Occipital lobe (tissue), 2 donors: ENCODE data around the gene CHRM1. TPM values are rescaled to one million over a fixed set of nuclear protein-coding genes. Genes with fewer than 3 reads are reported as not detected.

ENCODE experiments used
- DNase-seq: peaks from one replicate; lab custom pipeline; 2025; lab: John Stamatoyannopoulos, UW
- total RNA-seq: library from RNA; depleted of rRNA; stranded (reverse); fragments of >200 nt; gene quantifications from one replicate; pipeline ENCODE4 v1.2.3, GENCODE V29; 2014

Gene CHRM1
- total RNA-seq, 1 donor from 2014 or later = 12.3 TPM

DNA sequence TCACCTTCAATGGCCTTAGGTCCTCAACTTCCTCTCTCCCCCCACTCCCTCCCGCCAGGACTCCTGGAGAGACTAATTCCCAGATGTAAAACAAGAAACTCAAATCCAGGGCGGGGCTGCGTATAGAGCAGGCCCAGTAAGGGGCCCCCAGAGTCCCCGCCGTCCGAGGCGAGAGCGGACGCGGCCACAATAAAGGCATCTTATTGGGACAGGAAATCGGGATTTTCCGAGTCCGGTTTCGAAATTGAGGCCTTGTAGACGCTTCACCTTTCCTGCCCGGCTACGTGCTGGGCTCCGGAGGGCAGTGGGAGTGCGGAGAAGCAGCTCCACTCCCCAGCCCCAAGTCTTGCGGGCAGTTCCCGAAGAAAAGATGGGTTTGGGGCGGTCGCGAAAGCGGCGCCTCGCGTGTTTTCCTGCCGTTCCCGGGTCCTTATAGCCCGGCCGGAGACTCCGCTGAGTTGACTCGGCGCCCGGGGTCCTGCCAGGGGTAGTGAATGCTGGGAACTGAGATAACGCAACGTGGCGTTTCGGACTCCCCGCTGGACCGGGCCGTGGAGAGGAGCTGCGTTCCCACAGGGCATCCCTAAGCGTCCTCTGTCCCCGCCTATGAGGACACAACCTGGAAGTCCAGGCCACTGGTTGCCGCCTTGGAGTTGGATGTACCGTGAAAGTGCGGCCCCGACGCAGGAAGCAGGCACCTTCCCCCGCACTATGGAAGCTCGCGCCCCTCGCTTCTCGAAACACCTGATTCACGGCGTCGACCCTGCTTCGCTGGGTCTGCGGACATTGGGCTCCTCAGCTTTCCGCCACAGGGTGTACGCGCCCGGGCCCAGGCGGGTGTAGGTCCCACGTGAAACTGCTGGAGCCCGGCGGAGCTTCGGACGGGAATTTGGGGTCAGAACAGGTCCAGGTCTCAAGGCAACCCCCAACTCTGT lies 4.8 kb upstream of the CHRM1 start:
- DNase-seq = no peak

DNA sequence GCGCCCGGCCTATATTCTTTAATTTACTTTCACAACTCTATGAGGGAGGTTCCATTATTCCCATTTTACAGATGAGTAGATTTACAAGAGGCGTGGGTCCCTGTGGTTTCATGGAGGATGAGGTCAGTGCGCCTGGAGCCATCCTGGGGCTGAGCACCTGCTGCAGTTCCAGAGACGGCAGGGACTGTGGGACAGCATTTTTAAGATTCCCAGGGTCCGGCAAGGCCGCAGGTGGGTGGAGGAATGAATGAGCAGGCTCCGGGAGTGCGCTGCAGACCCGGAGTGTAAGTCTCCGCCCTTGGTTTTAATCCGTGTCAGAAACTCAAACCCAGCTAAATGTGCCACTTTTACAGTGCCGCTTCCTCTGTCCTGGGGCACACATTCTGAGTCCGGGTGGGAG lies 4.1 kb upstream of the CHRM1 start:
- DNase-seq = no peak

DNA sequence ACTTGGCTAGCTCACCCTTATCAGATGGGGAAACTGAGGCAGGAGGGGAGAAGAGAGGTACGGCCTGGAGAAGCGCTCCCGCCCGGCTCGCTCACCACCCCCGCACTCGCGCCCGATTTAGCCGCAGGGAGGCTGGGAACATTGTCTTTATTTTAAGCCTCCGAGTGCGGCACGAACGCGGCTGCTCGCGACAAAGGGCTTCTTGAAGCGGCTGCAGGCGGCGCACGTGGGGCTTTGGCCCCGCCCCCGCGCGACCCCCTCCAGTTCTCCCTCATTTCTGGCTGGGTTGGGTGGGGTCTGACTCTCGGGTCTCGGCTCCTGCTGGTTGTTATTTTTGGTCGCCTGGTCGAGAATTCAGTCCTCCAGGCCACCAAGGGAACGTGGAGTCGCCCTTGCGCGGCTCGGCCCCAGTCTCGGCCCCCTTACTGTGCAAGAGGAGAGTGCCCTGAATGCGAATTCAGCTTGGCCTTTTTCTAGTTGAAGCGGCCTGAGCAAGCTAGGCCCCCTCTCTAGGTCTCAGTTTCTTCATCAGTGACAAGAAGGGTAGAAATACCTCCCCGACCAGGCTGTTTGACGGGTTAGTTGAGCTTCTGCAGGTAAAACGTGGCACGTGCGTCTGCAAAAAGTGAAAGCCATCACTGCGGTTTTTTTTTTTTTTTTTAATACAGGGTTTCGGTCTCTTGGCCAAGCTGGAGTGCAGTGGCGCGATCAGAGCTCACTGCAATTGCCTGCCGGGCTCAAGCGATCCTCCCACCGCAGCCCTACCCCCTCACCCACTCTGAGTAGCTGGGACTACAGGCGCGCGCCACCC lies 2.6 kb upstream of the CHRM1 start:
- peak; percentile 64 for DNase-seq

DNA sequence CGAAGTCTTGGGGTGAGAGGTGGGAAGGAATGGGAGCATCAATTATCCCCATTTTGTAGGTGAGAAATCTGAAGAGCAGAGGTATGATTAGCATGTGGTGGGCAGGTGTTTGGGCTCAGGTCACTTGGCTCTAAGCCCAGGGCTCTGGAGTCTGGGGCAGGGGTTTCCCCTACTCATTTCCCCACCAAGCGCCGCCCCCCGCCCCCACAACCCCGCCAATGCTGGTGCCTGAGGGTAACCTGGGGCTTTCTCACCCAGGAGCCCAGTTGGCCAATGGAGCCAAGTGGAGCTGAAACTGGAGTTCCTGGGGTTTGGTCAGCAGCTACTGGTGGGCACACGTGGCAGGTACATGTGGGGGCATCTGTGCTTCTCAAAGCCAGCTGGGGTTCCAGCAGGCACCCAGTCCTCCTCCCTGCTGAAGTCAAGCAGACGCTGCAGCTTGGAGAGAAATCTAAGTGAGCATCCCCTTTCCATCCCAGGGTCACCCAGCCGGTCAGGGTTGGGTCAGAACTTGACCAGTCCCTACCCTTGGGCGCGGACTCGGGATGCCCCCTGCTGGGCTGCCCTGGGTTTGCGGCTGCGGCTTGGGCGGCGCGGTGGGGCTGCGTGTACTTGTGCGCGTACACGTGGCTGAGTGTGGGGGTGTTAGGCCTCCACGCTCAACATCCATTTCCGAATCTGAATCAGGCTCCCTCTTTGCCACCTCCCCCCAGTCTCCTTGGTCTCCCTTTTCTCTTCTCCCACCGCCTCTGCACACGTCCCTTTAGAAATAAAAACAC lies 1.7 kb upstream of the CHRM1 start:
- peak; percentile 70 for DNase-seq

DNA sequence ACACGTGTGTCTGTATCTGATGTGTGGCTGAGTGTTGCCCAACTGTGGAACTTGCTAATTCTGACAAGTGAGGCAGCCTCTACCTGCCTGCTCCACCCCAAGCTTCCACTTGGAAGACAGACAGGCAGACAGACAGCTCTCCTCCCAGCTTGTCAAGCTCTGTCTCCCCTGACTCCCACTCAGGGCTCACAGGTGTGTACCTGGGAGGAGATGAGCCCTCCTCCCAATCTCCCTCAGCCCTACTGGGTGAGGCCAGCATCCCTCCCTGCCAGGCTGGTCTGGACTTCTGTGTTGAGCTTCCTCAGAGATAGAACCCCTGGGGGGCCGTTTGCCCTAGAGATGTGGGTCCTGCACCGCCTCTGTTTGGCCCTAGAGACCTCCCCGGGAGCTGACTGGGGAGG lies 1.0 kb upstream of the CHRM1 start:
- no peak for DNase-seq

DNA sequence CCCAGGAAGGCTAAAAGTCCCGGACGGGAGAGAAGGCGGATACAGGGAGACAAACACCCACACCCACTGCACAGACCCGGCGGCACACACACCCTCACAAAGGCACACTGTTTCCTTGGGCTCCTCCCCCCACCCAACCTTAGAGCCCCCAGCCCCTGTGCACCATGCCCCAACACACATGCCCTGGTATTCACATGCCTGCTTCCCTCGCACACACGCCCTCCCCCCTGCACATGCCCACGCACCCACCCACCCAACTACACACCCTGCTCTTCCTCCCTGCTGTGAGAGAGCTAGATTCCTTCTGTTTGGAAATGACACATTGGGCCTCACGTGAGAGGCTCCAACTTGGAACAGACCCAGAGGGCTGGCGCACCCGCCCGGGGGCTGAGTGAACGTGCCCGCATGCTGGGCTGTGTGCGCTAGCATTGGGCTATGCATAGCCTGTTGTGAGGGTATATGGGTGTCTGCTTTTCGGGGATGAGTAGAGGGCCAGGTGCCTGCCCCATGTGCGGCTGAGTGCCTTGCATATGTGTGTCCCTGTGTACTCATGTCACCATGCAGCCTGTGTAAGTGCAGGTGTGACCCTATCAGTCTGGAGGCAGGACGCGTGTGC lies 518 bp upstream of the CHRM1 start:
- DNase-seq = peak; percentile 60

DNA sequence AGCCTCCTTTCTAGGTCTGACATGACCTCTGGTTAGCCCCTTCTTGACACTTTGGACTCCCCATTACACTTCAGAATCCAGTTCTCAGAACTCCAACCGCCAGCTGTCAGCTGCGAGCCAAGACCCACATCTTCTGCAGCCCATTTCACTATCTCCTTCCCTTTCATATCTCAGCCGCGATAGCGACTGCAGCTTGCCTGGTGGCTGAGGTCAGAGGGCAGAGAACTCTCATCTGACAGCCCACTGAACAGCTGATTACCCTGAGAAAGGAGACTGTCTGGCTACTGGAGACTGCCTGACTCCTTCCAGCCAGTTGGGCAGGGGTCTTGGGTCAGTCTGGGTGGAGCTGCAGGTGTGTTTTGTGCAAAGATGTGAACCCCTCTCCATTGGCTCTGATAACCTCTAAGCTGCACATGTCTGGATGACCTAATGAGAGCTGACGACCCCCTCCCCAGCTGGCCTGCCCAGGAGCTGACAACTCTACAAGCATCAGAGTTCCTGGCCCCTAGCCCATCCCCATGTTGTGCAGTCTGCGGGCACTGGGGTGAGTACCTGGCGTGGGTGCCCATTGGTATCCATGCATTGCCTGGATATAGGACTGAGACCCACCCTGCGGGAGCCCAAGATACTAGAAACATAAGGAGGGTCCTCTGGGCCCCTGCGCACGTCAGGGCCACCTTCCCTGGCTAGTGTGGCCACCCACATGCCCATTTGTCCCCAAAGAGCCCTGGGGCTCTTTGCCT lies 1.1 kb downstream of the CHRM1 start:
- no peak for DNase-seq

DNA sequence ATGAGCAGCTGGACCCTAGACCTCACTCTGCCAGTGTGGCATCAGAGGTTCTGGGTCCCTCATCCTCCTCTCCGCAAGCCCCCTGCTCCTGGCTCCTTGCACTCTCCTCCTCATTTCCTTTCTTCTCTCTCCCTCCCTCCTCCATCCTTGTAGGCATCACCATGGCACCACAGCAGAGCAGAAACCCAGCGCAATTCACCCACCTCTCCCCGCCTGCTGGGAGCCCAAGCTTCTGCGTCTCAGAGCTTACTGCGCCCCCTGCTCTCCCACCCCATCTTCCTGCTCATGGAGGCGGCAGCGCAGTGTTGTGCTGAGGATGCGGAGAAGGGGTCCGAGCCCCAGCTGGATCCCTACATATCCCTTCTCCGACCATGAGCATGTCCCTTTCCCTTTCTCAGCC lies 1.7 kb downstream of the CHRM1 start:
- no peak for DNase-seq

DNA sequence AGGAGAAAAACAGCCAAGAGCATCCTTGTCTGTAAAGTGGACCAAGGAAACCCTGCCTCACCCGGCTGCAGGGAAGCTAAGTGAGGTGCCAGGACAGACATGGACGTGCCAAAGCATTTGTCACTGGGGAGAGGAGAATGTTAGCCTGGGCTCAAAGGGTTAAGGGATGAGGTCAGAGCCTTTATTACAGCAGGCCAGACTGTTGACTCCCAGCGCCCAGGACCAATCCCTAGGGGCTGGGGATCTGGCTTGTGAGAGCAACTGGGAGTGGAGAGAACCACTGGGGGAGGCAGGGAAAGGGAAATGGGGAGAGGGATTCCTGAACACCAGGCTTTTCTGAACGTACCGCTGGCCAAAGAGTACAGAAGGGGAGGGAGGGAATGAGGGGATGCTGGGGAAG lies 2.6 kb downstream of the CHRM1 start:
- DNase-seq = no peak

DNA sequence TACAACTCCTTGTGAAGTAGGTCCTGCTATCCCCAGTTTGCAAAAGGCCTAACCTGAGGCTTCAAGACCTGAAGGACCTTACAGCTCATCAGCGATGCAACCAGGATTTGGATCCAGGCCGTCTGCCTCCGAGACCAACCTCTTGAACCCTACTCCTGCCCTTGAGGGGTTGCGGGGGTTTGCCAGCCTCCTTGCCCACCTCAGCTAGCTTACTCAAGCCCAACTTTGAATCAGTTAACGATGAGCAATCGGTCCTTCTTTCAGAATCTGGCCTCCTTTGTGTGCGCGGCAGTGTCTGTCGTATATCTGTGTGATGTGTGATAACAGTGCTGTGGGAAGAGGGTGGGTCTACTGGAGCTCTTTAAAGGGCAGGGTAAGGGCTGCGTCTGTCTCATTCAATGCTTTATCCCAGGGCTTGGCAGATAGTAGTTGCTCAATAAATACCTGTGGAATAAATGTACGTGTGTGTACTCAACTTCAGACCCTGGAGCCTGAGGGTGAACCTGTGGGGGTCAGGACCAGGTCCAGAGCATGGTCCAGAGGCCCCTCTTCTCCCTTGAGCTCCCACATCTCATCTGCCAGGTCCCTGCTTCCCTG lies 3.2 kb downstream of the CHRM1 start:
- no peak for DNase-seq

DNA sequence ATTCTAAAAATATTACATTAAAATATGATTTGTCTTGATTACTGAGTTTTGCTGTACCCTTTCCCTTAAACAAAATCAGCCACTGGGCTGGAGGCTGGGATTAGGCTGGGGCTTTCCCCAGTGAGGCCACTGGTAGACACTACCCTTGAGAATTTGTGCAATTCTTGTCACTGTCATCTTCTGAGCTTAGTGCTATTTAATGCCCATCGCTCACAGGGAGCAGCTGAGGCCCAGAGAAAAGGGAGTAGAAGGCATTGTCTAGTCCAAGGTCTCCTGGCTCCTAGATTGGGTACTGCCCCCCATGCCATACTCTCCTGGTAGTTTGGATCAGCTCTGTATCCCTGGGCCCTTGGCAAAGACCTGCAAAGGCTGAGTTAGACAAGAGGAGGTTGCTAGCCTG lies 6.7 kb downstream of the CHRM1 start:
- no peak for DNase-seq

DNA sequence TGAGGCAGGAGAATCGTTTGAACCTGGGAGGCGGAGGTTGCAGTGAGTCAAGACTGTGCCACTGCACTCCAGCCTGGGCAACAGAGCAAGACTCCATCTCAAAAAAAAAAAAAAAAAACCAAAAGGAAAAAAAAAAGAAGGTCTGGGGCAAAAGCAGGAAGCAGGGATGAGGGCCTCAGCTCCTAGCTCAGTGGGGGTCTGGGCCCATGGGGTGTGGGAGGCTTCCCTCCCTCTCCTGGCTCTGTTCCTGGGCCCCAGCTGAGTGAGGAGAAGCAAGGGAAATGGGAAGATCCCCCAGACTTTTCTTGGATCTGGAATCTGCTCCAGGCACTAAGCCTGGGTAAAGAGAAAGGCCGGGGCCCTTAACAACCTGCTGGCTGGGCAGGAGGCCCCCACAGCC lies 8.9 kb downstream of the CHRM1 start:
- no peak for DNase-seq

DNA sequence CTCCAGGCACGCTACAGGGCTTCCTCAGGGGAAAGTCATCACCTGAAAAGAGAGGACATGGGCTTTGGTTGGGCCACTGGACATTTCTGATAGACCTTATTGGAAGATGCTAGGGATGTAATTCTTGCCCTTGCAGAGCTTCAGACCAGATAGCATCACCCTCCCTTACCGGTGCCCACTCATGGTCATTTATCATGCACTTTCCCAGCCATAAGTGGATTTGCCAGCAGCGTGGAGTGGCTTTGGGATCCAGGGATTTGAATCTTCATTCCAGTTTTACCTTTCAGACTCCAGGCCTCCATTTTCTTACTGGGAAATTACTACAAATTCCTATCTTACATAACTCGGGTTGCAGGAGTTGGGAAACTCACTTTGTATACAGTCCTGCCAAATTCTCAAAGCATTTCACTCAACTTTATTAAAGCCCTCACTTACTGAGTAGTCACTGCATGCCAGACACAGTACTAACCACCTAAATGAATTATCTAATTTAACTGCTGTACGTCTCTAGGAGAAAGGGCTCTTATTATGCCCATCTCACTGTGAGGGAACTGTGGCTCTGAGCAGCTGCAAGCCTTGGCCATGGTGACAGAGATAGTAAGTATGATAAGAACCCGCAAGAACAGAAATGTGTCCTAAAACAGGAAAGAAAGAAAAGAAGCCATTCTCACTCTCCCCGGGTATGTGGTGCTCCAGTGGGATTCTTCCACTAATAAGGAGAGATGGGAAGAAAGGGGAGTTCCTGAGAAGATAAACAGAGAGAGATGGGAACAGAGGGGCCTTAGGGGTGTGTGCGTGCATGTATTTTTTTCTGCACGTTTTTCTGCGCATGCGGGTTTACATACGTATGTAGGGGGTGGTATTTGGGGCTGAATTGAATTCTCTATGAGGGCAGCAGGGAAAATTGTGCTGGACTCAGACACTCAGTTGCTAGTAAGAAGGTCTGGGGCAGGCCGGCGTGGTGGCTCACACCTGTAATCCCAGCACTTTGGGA lies 9.7 kb downstream of the CHRM1 start:
- no peak for DNase-seq

DNA sequence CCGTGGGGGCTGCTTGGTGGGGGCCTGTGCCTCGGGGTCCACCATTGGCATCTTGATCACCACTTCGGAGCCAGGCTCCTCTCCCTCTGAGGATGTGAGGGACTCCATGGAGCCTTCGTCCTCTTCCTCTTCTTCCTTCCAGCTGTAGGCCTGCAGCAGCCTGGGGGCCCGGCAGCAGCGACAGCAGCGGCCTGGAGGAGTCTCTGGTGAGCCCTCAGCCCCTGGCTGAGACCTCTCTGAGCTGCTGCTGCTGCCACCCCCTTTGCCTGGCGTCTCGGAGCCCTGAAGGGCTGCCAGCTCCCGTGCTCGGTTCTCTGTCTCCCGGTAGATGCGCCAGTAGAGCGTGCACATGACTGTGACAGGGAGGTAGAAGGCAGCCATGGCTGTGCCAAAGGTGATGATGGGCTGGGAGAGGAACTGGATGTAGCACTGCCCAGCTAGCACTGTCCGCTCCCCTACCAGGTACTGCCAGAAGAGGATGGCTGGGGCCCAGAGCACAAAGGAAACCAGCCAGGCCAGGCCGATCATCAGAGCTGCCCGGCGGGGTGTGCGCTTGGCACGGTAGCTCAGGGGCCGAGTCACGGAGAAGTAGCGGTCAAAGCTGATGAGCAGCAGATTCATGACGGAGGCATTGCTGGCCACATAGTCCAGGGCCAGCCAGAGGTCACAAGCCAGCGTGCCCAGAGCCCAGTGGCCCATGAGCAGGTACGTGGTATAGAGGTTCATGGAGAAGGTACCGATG lies 10.9 kb downstream of the CHRM1 start:
- DNase-seq = no peak

DNA sequence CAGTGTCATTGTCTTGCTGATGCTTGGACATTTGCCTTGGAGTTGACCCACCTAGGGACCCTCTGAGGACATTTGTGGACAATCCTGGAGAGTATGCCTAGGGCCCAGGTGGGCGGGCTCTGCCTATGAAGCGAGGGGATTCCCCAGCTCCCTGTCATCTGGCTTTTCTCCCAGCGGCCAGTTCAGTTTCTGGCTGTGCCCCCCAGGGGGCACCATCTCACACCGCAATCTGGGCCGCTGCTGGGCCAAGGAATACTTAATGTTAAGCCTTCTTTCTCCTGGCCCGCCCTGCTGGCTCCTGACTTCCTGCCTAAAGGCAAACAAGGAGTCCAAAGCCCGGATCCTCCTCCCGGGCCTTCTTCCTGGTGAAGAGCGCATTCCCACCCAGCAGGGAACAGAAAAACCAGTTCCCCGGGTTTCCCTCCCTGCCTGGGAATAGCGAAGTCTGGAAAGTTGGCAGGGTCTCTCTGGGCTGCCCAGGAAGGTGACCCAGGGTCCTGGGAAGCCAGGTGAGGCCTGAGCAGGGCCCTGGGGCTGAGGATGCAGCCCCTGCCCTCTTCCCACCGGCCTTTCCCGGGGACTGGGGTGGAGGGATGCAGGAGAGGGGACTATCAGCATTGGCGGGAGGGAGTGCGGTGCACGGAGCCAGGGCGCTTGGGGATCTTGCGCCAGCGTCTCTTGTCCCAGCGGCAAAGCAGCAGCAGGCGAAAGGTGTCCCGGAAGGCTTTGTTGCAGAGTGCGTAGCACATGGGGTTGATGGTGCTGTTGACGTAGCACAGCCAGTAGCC lies 11.9 kb downstream of the CHRM1 start:
- no peak for DNase-seq

DNA sequence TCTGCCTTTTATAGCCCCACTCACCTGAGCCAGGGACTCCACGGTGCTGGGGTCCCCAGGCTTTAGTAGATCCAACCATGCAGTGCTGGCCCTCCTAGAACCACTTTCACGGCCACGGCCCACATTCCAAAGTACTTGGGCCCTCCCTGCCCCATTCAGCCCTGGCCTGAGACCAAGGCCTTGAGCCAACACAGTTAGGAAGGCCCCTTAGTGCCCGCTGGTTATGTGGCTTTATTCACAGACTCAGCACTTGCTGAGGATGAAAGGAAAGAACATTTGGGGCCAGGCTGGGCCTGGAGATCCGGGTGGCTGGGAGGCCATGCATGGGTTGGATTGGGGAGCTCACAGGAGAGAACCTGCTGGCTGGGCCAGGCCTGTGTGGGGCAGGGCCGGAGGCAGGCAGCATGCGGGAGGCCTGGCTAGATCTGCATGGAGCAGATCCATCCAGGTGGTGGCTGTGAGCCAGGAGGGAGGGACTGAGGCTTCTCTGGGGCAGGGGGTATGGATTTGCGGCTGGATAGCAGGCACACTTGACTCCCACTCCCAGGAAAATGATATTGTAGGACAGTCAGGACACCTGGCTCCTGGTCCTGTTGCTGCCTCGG lies 12.6 kb downstream of the CHRM1 start:
- DNase-seq = no peak

DNA sequence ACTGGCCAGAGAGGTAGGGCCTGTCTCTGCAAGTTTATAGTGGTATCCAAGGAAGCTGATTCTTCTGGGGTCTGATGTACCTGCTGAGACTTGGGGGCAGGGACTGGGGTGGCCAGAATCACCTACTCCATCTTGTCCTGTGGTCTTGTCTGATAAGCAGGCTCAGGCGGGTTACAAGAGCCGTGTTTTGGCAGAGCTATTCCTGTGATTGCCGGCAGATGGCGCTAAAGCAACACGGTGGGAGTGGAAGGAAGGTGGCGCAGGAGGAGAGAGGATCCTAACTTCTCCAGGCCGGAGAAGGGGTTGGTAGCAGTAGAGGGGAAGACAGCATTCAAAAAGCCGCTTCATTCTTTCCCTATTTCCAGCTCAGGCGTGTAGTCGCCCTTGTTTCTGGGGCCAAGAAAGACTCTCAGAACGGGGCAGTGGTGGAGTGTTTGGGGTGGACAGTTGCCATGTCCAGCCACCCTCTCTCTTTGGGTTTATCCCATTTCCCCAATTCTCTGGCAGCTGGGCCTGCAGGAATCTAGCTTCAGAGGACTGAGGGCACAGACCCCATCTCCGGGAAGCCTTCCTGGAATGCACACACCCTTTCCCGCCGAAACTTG lies 15.1 kb downstream of the CHRM1 start:
- DNase-seq = peak; percentile 85
